HG02884 (cell line): ENCODE measurements around the gene AK9.

Experiments
- ATAC-seq: cut with Tn5 transposase; IDR thresholded peaks from one replicate; pipeline ENCODE4 v1.9.1; 2021; ENCODE audit warnings: mild to moderate bottlenecking, moderate library complexity; ENCODE audit not compliant: unreplicated experiment

AK9 gene

GRCh38 chr6:109448615-109449014 lies 242.4 kb downstream of the AK9 start:
- ATAC-seq = no peak

GRCh38 chr6:109447878-109448555 lies 243.0 kb downstream of the AK9 start:
- ATAC-seq = no peak

GRCh38 chr6:109447087-109447486 lies 243.9 kb downstream of the AK9 start:
- no peak for ATAC-seq

- no peak for ATAC-seq
Measured at GRCh38 chr6:109446541-109446940, 244.5 kb downstream of the AK9 start.

GRCh38 chr6:109446072-109446471 lies 244.9 kb downstream of the AK9 start:
- no peak for ATAC-seq

GRCh38 chr6:109445382-109445781 lies 245.6 kb downstream of the AK9 start:
- no peak for ATAC-seq

- no peak for ATAC-seq
Measured at GRCh38 chr6:109443425-109443950, 247.5 kb downstream of the AK9 start.
